Kidney epithelial cell (primary cell): ENCODE data around the gene AOPEP. TPM values are rescaled to one million over a fixed set of nuclear protein-coding genes. Genes with fewer than 3 reads are reported as not detected.

Source experiments
- DNase-seq: peaks from one replicate; pipeline ENCODE4 v3.0.0-alpha.2; 2010; ENCODE audit warnings: low read depth
- H3K27me3 ChIP-seq: 2 replicates; pipeline ENCODE4 v1.6.0; 2011; ENCODE audit warnings: low read length; ENCODE audit not compliant: control insufficient read depth, insufficient read depth
- H3K36me3 ChIP-seq: 2 replicates; pipeline ENCODE4 v1.5.1; 2011; ENCODE audit warnings: low read length; ENCODE audit not compliant: control insufficient read depth, insufficient read depth
- H3K4me3 ChIP-seq: 2 replicates; pipeline ENCODE4 v1.5.1; 2011; ENCODE audit warnings: low read depth, mild to moderate bottlenecking, control low read depth, low read length
- CTCF ChIP-seq: IDR thresholded peaks from 2 replicates; pipeline ENCODE4 v1.5.1; 2011; ENCODE audit warnings: mild to moderate bottlenecking, moderate library complexity, low read length, control low read depth, inconsistent platforms; ENCODE audit not compliant: insufficient read depth, poor library complexity, severe bottlenecking
- total RNA-seq: library from RNA; depleted of rRNA; stranded (reverse); fragments of >200 nt; gene quantifications from 2 replicates; pipeline ENCODE4 v1.2.3, GENCODE V29; 2015

AOPEP gene
- total RNA-seq, 1 donor from 2014 or later = 17.4 TPM

- H3K4me3 ChIP-seq = no peak overlapping the region
- no peaks in the 10 kb centered on the region for H3K36me3 ChIP-seq
- no peak for TF ChIP-seq CTCF
- no peak for DNase-seq
- no peaks in the 10 kb centered on the region for H3K27me3 ChIP-seq
These were observed 390.3 kb downstream of the AOPEP start for GRCh38 chr9:95116808-95117204.

GRCh38 chr9:95118596-95118995 is 392.1 kb downstream of the AOPEP start:
- DNase-seq = no peak
- Histone ChIP-seq H3K36me3 (no peaks in the 10 kb centered on the region), H3K27me3 (no peaks in the 10 kb centered on the region), H3K4me3 (no peak overlapping the region)
- no peak for TF ChIP-seq CTCF

GRCh38 chr9:95120781-95121370 is 394.4 kb downstream of the AOPEP start:
- H3K36me3 ChIP-seq = no peaks in the 10 kb centered on the region
- no peak for DNase-seq
- TF ChIP-seq CTCF = no peak
- H3K4me3 ChIP-seq = no peak overlapping the region
- no peaks in the 10 kb centered on the region for H3K27me3 ChIP-seq

- peak; percentile 12 for TF ChIP-seq CTCF
- Histone ChIP-seq H3K27me3 (no peaks in the 10 kb centered on the region), H3K4me3 (no peak overlapping the region), H3K36me3 (no peaks in the 10 kb centered on the region)
- no peak for DNase-seq
These were observed 398.3 kb downstream of the AOPEP start for GRCh38 chr9:95124582-95125367.

- Histone ChIP-seq H3K36me3 (no peaks in the 10 kb centered on the region), H3K27me3 (no peaks in the 10 kb centered on the region), H3K4me3 (no peak overlapping the region)
- no peak for TF ChIP-seq CTCF
- no peak for DNase-seq
These were observed 399.2 kb downstream of the AOPEP start for GRCh38 chr9:95125652-95126051.

- no peak for DNase-seq
- no peaks in the 10 kb centered on the region for H3K27me3 ChIP-seq
- no peak for TF ChIP-seq CTCF
- no peaks in the 10 kb centered on the region for H3K36me3 ChIP-seq
- H3K4me3 ChIP-seq = no peak overlapping the region
These were observed 400.2 kb downstream of the AOPEP start for GRCh38 chr9:95126739-95127138.
